SHP77 (cell line): ENCODE results near the gene ANKS4B.

Experiments used
- DNase-seq, 2 experiments: peaks; one replicate each; lab custom pipeline; 2025; lab: John Stamatoyannopoulos, UW

Gene ANKS4B

GRCh38 chr16:21300309-21301167 lies 67.0 kb downstream of the ANKS4B start:
- DNase-seq, result peak; percentile 97 to 99

GRCh38 chr16:21301168-21301894 lies 67.8 kb downstream of the ANKS4B start:
- DNase-seq, result peak; percentile 69 to 77

- DNase-seq, result no peak
These were observed 68.4 kb downstream of the ANKS4B start for GRCh38 chr16:21301895-21302291.

- peak in 1 of 2 experiments; percentile 7 for DNase-seq
These were observed 69.0 kb downstream of the ANKS4B start for GRCh38 chr16:21302454-21302853.

- DNase-seq, result no peak
These were observed 69.5 kb downstream of the ANKS4B start for GRCh38 chr16:21302898-21303528.
